ENCODE measurements around the gene TNRC6C.

The TNRC6C gene

GRCh38 chr17:78128551-78129350 lies 170.2 kb downstream of the TNRC6C start, which contains the start of gene TMC6:
TMC6 (minus strand) TSS chr17:78128755; CDS start chr17:78126832, 1,923 bp downstream.
- ChIA-PET CTCF (interaction anchor here (0.6 to 2.2 kb wide), 7 partner anchors 11 to 232 kb away, joined by 3 to 13 read pairs (median 4); no protein-coding TSS in a partner anchor), POLR2A (interaction anchor here (0.6 to 2.1 kb wide), 7 partner anchors 11 to 130 kb away, joined by 3 to 13 read pairs (median 3); partner anchors contain the start of genes AFMID and TK1)
- H3K9me3 ChIP-seq (ENCODE audit: control insufficient read depth, insufficient read depth, low read depth, low read length) = no peaks in the 10 kb centered on the region
- H3K36me3 ChIP-seq (ENCODE audit: control insufficient read depth in 2 of 2, insufficient read depth in 1 of 2, low read length in 2 of 2) = peaks cover 0 to 4% of the 10 kb centered on the region in 2 experiments; a peak in 1 of 3 replicates
- peak within 1 kb of the TSS; percentile 37; the same call in 1 of the 2 replicates for H3K27ac ChIP-seq (ENCODE audit: extremely low read depth, low read depth, low read length)
- peaks cover 6% of the 10 kb centered on the region; the same call in 1 of the 2 replicates for H3K4me1 ChIP-seq (ENCODE audit: control insufficient read depth, insufficient read depth, low read length)
- peak within 1 kb of the TSS; percentile 62 for H3K4me3 ChIP-seq (ENCODE audit: low read depth, low read length)
- TF ChIP-seq YY2 (tag by site-specific recombination; IDR thresholded peaks at IDR 0.05) = no peak
- peak; percentile 56 for TF ChIP-seq ZBTB26 (tag by site-specific recombination; optimal IDR thresholded peaks at IDR 0.05)
- TF ChIP-seq, protein P1, sequence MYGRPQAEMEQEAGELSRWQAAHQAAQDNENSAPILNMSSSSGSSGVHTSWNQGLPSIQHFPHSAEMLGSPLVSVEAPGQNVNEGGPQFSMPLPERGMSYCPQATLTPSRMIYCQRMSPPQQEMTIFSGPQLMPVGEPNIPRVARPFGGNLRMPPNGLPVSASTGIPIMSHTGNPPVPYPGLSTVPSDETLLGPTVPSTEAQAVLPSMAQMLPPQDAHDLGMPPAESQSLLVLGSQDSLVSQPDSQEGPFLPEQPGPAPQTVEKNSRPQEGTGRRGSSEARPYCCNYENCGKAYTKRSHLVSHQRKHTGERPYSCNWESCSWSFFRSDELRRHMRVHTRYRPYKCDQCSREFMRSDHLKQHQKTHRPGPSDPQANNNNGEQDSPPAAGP (tag by site-specific recombination; IDR thresholded peaks at IDR 0.05) = peak; percentile 46
- no peak for TF ChIP-seq ZNF174 (tag by site-specific recombination; IDR thresholded peaks at IDR 0.05)
- TF ChIP-seq ZNF335 (tag by site-specific recombination; conservative IDR thresholded peaks at IDR 0.05) = peak; percentile 86
- peak; percentile 53 for TF ChIP-seq PATZ1 (tag by site-specific recombination; IDR thresholded peaks at IDR 0.05)
- peak; percentile 45; the same call in 1 of the 2 replicates for TF ChIP-seq IKZF3 (tag by site-specific recombination; IDR thresholded peaks at IDR 0.05)
- 0 out of 2 replicates have a peak, but pooled peaks have one; percentile 25 for TF ChIP-seq BCL11A (tag by site-specific recombination; IDR thresholded peaks at IDR 0.05; ENCODE audit: low read depth)
- TF ChIP-seq ZNF404 (tag by site-specific recombination; IDR thresholded peaks at IDR 0.05) = no peak
- peak; percentile 93 for TF ChIP-seq ZBTB48 (tag by site-specific recombination; IDR thresholded peaks at IDR 0.05)
- 0 out of 2 replicates have a peak, but pooled peaks have one; percentile 19 for TF ChIP-seq KLF7 (tag by site-specific recombination; IDR thresholded peaks at IDR 0.05; ENCODE audit: borderline replicate concordance)
- TF ChIP-seq ZNF366 (tag by site-specific recombination; conservative IDR thresholded peaks at IDR 0.05) = peak; percentile 70
- TF ChIP-seq SP7 (tag by site-specific recombination; IDR thresholded peaks at IDR 0.05) = peak; percentile 24; the same call in 1 of the 2 replicates
- TF ChIP-seq HIC1 (tag by site-specific recombination; IDR thresholded peaks at IDR 0.05) = peak; percentile 69; the same call in 1 of the 2 replicates
- TF ChIP-seq ZBTB20 (tag by site-specific recombination; IDR thresholded peaks at IDR 0.05) = peak; percentile 85
- TF ChIP-seq, protein P2, sequence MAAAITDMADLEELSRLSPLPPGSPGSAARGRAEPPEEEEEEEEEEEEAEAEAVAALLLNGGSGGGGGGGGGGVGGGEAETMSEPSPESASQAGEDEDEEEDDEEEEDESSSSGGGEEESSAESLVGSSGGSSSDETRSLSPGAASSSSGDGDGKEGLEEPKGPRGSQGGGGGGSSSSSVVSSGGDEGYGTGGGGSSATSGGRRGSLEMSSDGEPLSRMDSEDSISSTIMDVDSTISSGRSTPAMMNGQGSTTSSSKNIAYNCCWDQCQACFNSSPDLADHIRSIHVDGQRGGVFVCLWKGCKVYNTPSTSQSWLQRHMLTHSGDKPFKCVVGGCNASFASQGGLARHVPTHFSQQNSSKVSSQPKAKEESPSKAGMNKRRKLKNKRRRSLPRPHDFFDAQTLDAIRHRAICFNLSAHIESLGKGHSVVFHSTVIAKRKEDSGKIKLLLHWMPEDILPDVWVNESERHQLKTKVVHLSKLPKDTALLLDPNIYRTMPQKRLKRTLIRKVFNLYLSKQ (tag by site-specific recombination; IDR thresholded peaks at IDR 0.05; ENCODE audit: borderline replicate concordance) = no peak
- no peak for TF ChIP-seq ZNF830 (tag by site-specific recombination; IDR thresholded peaks at IDR 0.05; ENCODE audit: low read depth)
- peak; percentile 49 for TF ChIP-seq ZIC2 (tag by site-specific recombination; IDR thresholded peaks at IDR 0.05)
- TF ChIP-seq TCF7L2 (IDR thresholded peaks at IDR 0.05; ENCODE audit: borderline replicate concordance, low read depth, low read length) = no peak
- 0 out of 2 replicates have a peak, but pooled peaks have one; percentile 42 for TF ChIP-seq ZBTB10 (tag by site-specific recombination; IDR thresholded peaks at IDR 0.05)
- TF ChIP-seq KLF10 (tag by site-specific recombination; IDR thresholded peaks at IDR 0.05) = 0 out of 2 replicates have a peak, but pooled peaks have one; percentile 68
- peak; percentile 89 for TF ChIP-seq ZNF398 (tag by site-specific recombination; IDR thresholded peaks at IDR 0.05)
- TF ChIP-seq ZNF223 (tag by site-specific recombination; IDR thresholded peaks at IDR 0.05) = no peak

All from HEK293 (cell line).